HepG2 (cell line): ENCODE data around the gene MT1A. TPM values are rescaled to one million over a fixed set of nuclear protein-coding genes. Genes with fewer than 3 reads are reported as not detected.
A peak's percentile ranks its signal among the peaks of the same experiment; 100 is the strongest.

ENCODE experiments used
- CENPBD1 ChIP-seq: sonication (generic); formaldehyde crosslinking; IDR thresholded peaks from 2 replicates; pipeline ENCODE4 v1.8.0; 2022; ENCODE audit warnings: missing genetic modification reagents, low read depth, mild to moderate bottlenecking, borderline replicate concordance
- MIXL1 ChIP-seq: IDR thresholded peaks from 2 replicates; pipeline ENCODE4 v1.6.1; 2016
- NFKB2 ChIP-seq: sonication (generic); formaldehyde crosslinking; IDR thresholded peaks from 2 replicates; pipeline ENCODE4 v1.4.0; 2020; ENCODE audit warnings: missing genetic modification reagents, borderline replicate concordance
- TRIM22 ChIP-seq: fragments of 450-650 bp; IDR thresholded peaks from 2 replicates; pipeline ENCODE4 v1.6.1; 2017
- ZBTB40 ChIP-seq, 2 experiments: fragments of 450-650 bp in 1 of 2; sonication (generic) in 1 of 2; formaldehyde crosslinking in 1 of 2; IDR thresholded peaks; 2 replicates each; pipeline versions ENCODE4 v1.6.1 to v1.8.0; 2016 to 2022; ENCODE audit warnings: antibody characterized with exemption in 1 of 2, mild to moderate bottlenecking in 1 of 2, missing genetic modification reagents in 1 of 2
- ZBTB44 ChIP-seq: sonication (generic); formaldehyde crosslinking; IDR thresholded peaks from 2 replicates; pipeline ENCODE4 v1.4.0; 2020; ENCODE audit warnings: missing genetic modification reagents
- ZNF646 ChIP-seq: sonication (generic); formaldehyde crosslinking; IDR thresholded peaks from 2 replicates; pipeline ENCODE4 v1.9.0; 2021; ENCODE audit warnings: mild to moderate bottlenecking, missing genetic modification reagents
- ZNF781 ChIP-seq: sonication (generic); formaldehyde crosslinking; IDR thresholded peaks from 2 replicates; pipeline ENCODE4 v1.5.1; 2020; ENCODE audit warnings: borderline replicate concordance, mild to moderate bottlenecking, missing genetic modification reagents; ENCODE audit errors: not compliant biosample characterization
- polyA plus RNA-seq, 8 experiments: library from polyadenylated mRNA; depleted of rRNA in 3 of 8; stranded (reverse) in 7 of 8; unstranded in 1 of 8; fragments of >200 nt; fragmentation: Illumina TruSeq in 4 of 8; extraction: Trizol in 4 of 8; gene quantifications; 2 replicates each; pipeline versions ENCODE4 v1.2.1 to v1.2.3, GENCODE V29; 2011 to 2016; ENCODE audit warnings: low read depth in 4 of 8, missing spikeins in 1 of 8, mixed read lengths in 1 of 8; ENCODE audit not compliant: insufficient read depth in 1 of 8
- total RNA-seq, 5 experiments: library from RNA; depleted of rRNA; stranded (reverse); fragments of >200 nt; fragmentation: Illumina TruSeq; extraction: Trizol; gene quantifications; 2 replicates each; pipeline ENCODE4 v1.2.3, GENCODE V29; 2016; ENCODE audit warnings: low read depth in 1 of 5

The MT1A gene
- total and polyA plus RNA-seq, 2 of the 13 experiments (the other 11 are each of a cell fraction or from before 2014, with no cell fraction given) = 8.3 to 10.4 TPM

GRCh38 chr16:56600398-56600999 is 38.0 kb upstream of the MT1A start (continued):
- no peak for TF ChIP-seq ZBTB40 (IDR thresholded peaks at IDR 0.05)
- no peak for TF ChIP-seq ZBTB40 (CRISPR knock-in tag; IDR thresholded peaks at IDR 0.05)
- no peak for TF ChIP-seq ZNF781
- 0 out of 2 replicates have a peak, but pooled peaks have one; percentile 12 for TF ChIP-seq MIXL1 (CRISPR knock-in tag)
- no peak for TF ChIP-seq TRIM22
- no peak for TF ChIP-seq ZNF646
- TF ChIP-seq NFKB2 = no peak
- no peak for TF ChIP-seq ZBTB44
- no peak for TF ChIP-seq CENPBD1 (CRISPR knock-in tag)
